Hematopoietic multipotent progenitor cell treated with erythropoietin and hydrocortisone succinate and interleukin-3 and kit ligand, for 6 days (in vitro differentiated cells): ENCODE results near the gene KDM2B.

ENCODE experiments used
- DNase-seq: peaks from one replicate; pipeline ENCODE4 v3.0.0-alpha.2; 2015

Gene KDM2B

GRCh38 chr12:121580959-121581685 lies at the start of gene KDM2B:
TSS of gene KDM2B (minus strand) at chr12:121581023. CDS start at chr12:121580911, 112 bp downstream.
- DNase-seq: peak; percentile 65

- DNase-seq: no peak
These were observed 47.7 kb upstream of the KDM2B start for GRCh38 chr12:121628536-121628935.

- DNase-seq: peak; percentile 71
These were observed 47.2 kb upstream of the KDM2B start for GRCh38 chr12:121628037-121628436.

DNA sequence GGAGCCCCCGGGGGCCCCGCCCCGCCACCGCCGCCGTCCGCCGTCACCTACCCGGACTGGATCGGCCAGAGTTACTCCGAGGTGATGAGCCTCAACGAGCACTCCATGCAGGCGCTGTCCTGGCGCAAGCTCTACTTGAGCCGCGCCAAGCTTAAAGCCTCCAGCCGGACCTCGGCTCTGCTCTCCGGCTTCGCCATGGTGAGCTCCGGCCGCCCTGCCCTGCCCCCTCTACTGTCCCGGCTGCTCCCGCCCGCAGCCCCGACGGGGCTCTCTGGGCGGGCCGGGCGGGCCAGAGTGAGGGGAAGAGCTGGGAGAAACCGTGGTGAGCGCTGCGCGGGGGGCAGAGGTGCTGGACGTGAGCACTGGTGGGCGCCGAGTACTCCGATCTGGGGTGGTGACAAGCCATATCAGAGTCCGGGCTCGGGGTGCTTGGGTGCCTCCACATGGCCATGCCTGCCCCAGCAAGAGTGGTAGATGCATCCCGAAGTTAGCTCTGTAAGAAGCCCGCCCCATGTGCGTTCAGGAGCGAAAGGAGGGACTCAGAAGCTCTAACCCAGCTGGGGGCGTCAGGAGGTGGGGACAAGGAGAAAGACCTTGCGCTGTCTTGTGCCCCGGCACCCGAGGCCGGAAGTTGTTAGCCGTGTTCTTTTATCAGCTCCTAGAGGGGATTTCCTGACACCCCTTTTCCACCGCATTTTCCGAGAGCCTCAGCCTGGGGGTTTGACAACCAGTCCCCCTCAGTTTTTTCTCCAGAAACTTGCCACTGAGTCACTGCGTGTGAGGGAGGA lies 46.2 kb upstream of the KDM2B start:
- peak; percentile 82 for DNase-seq

DNA sequence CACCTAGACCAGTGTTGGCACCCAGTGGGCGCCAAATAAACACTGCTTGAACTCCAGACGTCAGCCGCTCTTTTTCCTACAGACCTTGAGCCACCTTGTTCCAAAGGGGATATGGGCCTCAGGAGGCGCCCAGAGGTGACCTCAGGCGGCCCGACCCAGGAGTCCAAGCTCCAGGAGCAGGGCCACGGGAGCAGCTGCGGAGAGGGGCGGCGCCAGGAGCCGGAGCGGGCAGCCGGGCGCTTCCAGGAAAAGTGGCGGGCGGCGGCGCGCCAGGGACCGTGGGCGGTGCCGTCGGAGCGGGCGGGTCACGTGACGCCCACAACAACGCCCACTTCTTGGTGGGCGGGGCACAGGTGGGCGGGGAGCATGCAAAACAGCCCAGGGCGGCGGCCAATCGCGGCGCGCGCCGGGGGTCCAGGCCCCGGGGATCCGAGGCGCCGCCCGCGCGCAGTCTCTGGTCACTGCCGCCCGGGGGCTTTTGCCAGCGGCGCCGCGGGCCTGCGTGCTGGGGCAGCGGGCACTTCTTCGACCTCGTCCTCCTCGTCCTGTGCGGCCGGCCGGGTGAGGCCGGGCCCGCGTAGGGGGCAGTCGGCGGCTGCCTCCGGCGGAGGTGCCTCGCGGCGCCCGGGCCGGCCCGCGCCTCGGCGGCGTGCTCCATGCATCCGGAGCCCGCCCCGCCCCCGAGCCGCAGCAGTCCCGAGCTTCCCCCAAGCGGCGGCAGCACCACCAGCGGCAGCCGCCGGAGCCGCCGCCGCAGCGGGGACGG lies 45.4 kb upstream of the KDM2B start, which contains the start of gene ORAI1:
Gene ORAI1, plus strand, starts transcription at position 444 of the 766 bp plus-strand sequence.
- peak; percentile 95 for DNase-seq

DNA sequence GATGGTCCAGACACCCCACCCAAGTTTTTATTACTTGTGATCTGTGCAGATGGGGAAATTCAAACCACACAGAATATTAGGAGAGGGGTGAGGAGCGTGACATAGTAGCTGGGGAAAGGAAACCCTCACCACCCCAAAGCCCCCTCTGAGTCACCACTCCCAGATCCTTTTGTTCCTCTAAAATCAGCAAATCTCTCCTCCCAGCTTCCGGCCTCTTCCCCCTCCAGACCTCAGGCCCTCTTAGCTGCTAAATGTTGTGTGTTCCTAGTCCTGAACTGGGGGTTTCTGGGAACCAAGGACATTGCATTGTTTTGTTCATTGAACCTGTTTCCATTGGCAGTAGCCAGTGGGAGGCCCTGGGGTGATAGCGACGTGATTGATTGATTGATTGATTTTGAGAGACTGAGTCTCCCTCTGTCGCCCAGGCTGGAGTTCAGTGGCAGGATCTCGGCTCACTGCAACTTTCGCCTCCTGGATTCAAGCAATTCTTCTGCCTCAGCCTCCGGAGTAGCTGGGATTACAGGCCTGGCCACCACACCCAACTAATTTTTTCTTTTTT lies 39.6 kb upstream of the KDM2B start:
- no peak for DNase-seq

DNA sequence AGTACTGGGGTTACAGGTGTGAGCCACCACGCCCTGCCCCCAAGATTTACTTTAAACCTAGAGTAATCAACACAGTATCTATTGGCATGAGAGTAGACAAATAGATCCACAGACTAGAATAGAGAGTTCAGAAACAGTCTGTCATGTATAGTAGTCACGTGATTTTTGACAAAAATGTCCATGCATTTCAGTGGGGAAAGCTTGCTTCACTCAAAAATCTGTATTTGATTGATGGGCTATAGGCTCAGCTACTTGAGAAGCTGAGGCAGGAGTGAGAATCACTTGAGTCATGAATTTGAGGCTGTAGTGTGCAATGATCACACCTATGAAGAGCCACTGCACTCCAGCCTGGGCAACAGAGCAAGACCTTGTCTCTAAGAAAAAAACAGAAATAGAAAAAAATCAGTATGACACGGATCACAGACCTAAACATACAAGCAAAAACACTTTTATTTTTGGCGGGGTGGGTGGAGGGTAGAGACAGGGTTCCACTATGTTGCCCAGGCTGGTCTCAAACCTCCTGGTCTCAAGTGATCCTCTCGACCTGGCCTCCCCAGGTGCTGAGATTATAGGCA lies 37.9 kb upstream of the KDM2B start:
- no peak for DNase-seq

- no peak for DNase-seq
These were observed 34.1 kb upstream of the KDM2B start for GRCh38 chr12:121614872-121615467.

DNA sequence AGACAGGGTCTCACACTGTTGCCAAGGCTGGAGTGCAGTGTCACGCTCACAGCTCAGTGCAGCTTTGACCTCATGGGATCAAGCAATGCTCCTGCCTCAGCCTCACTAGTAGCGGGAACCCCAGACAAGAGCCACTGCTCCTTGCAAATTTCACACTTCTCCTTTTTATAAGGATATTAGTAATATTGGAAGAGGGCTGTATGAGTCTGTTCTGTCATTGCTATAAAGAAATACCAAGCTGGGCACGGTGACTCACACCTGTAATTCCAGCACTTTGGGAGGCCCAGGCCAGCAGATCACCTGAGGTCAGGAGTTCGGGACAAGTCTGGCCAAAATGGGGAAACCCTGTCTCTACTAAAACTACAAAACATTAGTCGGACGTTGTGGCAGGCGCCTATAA lies 32.6 kb upstream of the KDM2B start:
- DNase-seq: no peak

DNA sequence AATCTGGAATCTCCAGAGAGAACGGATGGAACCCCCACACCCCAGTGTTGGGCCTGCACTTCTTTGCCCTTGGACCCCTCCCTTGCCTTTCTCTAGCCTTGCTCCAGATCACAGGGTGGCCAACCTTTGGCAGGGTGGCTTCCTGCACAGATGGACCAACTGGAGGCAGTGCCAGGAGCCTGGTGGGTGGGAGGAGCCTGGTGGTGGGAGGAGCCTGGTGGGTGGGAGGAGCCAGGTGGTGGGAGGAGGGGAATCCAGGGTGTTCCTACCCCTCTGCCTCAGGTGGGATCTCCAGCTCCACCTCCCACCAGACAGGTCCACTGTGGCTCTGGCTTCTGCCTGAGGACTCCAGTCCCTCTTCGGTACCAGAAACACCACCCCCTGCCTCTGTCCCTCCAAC lies 30.5 kb upstream of the KDM2B start:
- DNase-seq: peak; percentile 33

- DNase-seq: no peak
These were observed 29.7 kb upstream of the KDM2B start for GRCh38 chr12:121610239-121611149.

DNA sequence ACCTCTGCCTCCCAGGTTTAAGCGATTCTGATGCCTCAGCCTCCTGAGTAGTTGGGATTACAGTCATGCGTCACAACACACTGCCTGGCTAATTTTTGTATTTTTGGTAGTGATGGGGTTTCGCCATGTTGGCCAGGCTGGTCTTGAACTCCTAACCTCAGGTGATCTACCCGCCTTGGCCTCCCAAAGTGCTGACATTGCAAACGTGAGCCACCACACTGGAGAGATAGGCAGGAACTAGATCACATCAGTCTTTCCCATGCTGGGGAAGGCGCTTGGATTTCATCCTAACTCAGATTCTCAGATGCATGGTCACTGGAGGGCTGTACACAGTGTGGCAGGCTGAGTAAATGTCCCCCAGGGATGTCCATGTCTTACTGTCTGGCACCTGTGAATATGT lies 27.5 kb upstream of the KDM2B start:
- no peak for DNase-seq

DNA sequence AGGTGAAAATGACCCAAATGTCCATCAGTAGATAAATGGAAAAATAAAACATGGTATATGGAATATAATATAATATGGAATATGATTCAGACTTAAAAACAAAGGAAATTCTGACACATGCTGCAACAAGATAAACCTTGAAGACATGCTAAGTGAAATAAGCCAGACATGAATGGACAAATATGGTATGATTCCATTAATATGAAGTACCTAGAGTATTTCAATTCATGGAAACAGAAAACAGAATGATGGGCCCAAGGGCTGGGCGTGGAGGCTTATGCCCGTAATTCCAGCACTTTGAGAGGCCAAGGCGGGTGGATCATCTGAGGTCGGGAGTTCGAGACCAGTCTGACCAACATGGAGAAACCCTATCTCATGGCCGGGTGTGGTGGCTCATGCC lies 22.8 kb upstream of the KDM2B start:
- DNase-seq: no peak

GRCh38 chr12:121602766-121603165 lies 21.9 kb upstream of the KDM2B start:
- no peak for DNase-seq

DNA sequence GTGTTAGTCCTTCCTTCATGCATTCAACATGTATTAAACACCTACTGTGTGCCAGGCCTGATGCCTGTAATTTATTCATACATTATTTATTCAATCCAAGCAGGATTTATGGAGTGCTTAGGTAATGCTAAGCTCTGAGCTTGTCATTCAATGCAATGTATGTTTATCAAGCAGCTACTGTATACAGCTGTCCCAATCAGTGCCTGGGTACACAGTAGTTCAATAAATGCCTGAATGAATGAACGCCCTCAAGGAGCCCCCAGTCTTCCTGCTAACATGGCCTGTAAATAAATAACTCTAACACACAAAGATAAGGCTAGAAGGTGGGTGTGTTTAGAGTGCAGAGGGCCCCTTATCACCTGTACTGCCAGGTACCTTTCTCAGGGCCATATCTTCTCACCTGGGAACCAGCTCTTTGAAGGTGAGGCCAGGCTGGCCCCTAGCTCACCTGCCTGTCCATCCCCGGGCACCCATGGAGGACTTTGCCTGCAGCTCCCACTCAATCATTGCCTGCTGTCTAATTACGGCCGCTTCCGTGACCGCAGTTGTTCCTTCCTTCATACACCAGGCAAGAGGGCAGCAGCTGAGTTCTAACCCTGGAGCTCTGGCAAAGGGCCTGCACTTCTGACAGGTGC lies 20.0 kb upstream of the KDM2B start:
- DNase-seq: no peak

DNA sequence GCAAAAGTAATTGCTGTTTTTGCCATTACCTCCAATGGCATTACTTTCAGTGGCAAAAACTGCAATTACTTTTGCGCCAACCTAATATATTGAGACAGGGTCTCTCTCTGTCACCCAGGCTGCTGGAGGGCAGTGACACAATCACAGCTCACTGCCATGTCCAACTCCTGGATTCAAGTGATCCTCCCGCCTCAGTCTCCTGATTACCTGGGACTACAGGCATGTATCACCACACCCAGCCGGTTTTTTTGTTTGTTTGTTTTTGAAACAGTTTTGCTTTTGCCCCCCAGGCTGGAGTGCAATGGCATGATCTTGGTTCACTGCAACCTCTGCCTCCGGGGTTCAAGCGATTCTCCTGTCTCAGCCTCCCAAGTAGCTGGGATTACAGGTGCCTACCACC lies 15.7 kb upstream of the KDM2B start:
- DNase-seq: no peak

GRCh38 chr12:121595520-121595919 lies 14.7 kb upstream of the KDM2B start:
- DNase-seq: no peak

- DNase-seq: no peak
These were observed 11.5 kb upstream of the KDM2B start for GRCh38 chr12:121592320-121592719.

DNA sequence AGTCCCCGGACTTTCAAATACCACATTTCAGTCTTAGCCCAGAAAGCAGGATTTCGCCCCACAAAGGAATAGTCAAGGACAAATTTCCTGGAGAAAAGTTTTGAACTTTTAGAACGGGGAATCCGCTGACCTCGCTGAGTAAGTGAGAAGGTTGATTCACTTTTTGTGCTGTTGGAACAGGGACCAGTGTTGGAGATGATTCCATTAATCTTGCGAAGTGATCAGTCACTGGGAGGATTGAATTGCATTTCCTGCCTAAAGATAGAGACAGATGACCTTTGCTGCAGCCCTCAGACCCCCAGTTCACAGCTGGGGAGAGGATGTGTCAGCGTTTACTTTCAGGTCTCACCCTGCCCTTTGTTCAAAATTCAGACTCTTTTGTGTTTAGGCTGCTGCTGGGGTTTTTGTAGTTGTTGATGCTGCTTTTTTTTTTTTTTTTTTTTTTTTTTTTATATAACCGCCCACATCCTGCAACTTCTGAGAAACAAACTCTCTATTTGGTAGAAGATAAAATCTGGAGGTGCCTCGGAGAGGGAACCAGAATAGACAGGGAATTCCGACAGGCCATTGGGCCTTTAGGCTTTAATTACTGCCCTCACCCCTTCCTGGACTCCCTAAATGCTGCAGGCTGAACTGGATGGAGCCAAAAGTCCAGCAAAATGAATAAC lies 9.8 kb upstream of the KDM2B start:
- DNase-seq: no peak

- DNase-seq: peak; percentile 45
These were observed 4.1 kb upstream of the KDM2B start for GRCh38 chr12:121584885-121585284.
